ENCODE results near the gene RGCC.

DNA sequence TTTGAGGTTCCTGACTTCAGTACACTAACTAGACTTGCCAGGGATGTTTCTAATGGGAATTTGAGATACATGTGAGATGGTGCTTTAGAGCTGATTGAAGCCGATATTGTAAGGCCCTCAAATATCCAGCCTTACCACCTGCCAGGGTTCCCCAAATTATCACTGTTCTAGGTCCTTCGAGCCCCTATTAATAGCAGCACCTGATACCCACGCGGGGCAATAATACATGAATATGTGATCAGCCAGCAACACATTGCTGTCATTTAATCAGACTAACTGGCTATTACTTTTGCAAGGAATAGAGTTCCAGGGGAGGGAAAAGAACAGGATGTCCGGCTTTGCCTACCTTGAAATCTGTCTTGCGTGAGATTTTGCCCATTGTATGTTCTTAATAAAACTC lies 5.1 kb downstream of the RGCC start:
- TF ChIP-seq CTCF (IDR thresholded peaks at IDR 0.05) = no peak
- no peak for TF ChIP-seq EP300 (IDR thresholded peaks at IDR 0.05)
